WTC11 (cell line): ENCODE data around the gene ZNF764. TPM values are rescaled to one million over a fixed set of nuclear protein-coding genes. Genes with fewer than 3 reads are reported as not detected.

ENCODE experiments used
- ATAC-seq: fragments of 200-7000 bp; cut with Tn5 transposase; 2 replicates; pipeline ENCODE4 v1.10.0; 2021; ENCODE audit warnings: mild to moderate bottlenecking, moderate library complexity
- CTCF ChIA-PET: fragments of 300-600 bp; sonication (Branson Sonifier 250); formaldehyde crosslinking; loops from one replicate; lab custom pipeline; 2021; ENCODE audit warnings: antibody characterized with exemption; lab: Charles Lee
- POLR2A ChIA-PET: fragments of 350-600 bp; sonication (Branson Sonifier 250); formaldehyde crosslinking; loops from one replicate; lab custom pipeline; 2021; ENCODE audit warnings: antibody characterized with exemption; lab: Charles Lee
- DNase-seq: peaks from one replicate; pipeline ENCODE4 v3.0.0; 2021; ENCODE audit warnings: low spot score
- H3K27ac Mint-ChIP-seq: 2 replicates; pipeline ENCODE4 v1.8.0; 2021; ENCODE audit warnings: mixed read lengths
- H3K27me3 Mint-ChIP-seq: 2 replicates; pipeline ENCODE4 v1.8.0; 2021; ENCODE audit warnings: low read depth, mild to moderate bottlenecking, moderate library complexity, mixed read lengths
- H3K36me3 Mint-ChIP-seq: 2 replicates; pipeline ENCODE4 v1.8.0; 2021; ENCODE audit warnings: mixed read lengths
- H3K4me1 Mint-ChIP-seq: 2 replicates; pipeline ENCODE4 v1.8.0; 2022; ENCODE audit warnings: mixed read lengths
- H3K4me3 Mint-ChIP-seq: 2 replicates; pipeline ENCODE4 v1.8.0; 2021; ENCODE audit warnings: mild to moderate bottlenecking, moderate library complexity, mixed read lengths
- H3K9me3 Mint-ChIP-seq: 2 replicates; pipeline ENCODE4 v1.8.0; 2021; ENCODE audit warnings: mixed read lengths
- CREB1 ChIP-seq: sonication (generic); formaldehyde crosslinking; IDR thresholded peaks from 2 replicates; pipeline ENCODE4 v1.8.0; 2023; ENCODE audit warnings: mild to moderate bottlenecking, missing genetic modification reagents
- EMX1 ChIP-seq: fragments of 250-450 bp; sonication (Bioruptor Pico); IDR thresholded peaks from 2 replicates; pipeline ENCODE4 v1.8.0; 2021; ENCODE audit warnings: mild to moderate bottlenecking
- ESRRA ChIP-seq: sonication (generic); formaldehyde crosslinking; IDR thresholded peaks from 2 replicates; pipeline ENCODE4 v1.8.1; 2022; ENCODE audit warnings: mild to moderate bottlenecking, missing genetic modification reagents, borderline replicate concordance
- GRHL2 ChIP-seq: fragments of 250-450 bp; sonication (Bioruptor Pico); IDR thresholded peaks from 2 replicates; pipeline ENCODE4 v1.8.0; 2022; ENCODE audit warnings: mild to moderate bottlenecking, moderate library complexity; ENCODE audit not compliant: insufficient replicate concordance, severe bottlenecking
- HMGA2 ChIP-seq: fragments of 250-450 bp; sonication (Bioruptor Pico); IDR thresholded peaks from 2 replicates; pipeline ENCODE4 v1.4.0; 2021; ENCODE audit warnings: mild to moderate bottlenecking, moderate library complexity
- MXD4 ChIP-seq: fragments of 250-450 bp; sonication (Bioruptor Pico); IDR thresholded peaks from 2 replicates; pipeline ENCODE4 v1.8.0; 2021; ENCODE audit warnings: mild to moderate bottlenecking, moderate library complexity, borderline replicate concordance
- NFATC4 ChIP-seq: fragments of 250-450 bp; sonication (Bioruptor Pico); IDR thresholded peaks from 2 replicates; pipeline ENCODE4 v1.9.0; 2021; ENCODE audit warnings: mild to moderate bottlenecking
- NFYB ChIP-seq: sonication (generic); formaldehyde crosslinking; conservative IDR thresholded peaks from 2 replicates; pipeline ENCODE4 v1.8.0; 2022; ENCODE audit warnings: low read depth, missing genetic modification reagents
- PRRX2 ChIP-seq: fragments of 250-450 bp; sonication (Bioruptor Pico); IDR thresholded peaks from 2 replicates; pipeline ENCODE4 v1.8.0; 2021; ENCODE audit warnings: mild to moderate bottlenecking
- RELA ChIP-seq: sonication (generic); formaldehyde crosslinking; IDR thresholded peaks from 2 replicates; pipeline ENCODE4 v1.8.1; 2022; ENCODE audit warnings: missing genetic modification reagents, mild to moderate bottlenecking, borderline replicate concordance
- SMAD3 ChIP-seq: sonication (generic); formaldehyde crosslinking; IDR thresholded peaks from 2 replicates; pipeline ENCODE4 v1.8.0; 2022; ENCODE audit warnings: missing genetic modification reagents, mild to moderate bottlenecking, borderline replicate concordance
- TEAD4 ChIP-seq: sonication (generic); formaldehyde crosslinking; IDR thresholded peaks from 2 replicates; pipeline ENCODE4 v1.8.0; 2022; ENCODE audit warnings: mild to moderate bottlenecking, missing genetic modification reagents
- TP53 ChIP-seq: sonication (generic); formaldehyde crosslinking; IDR thresholded peaks from 2 replicates; pipeline ENCODE4 v1.8.1; 2023; ENCODE audit warnings: mild to moderate bottlenecking, missing genetic modification reagents
- ZNF138 ChIP-seq: sonication (generic); formaldehyde crosslinking; conservative IDR thresholded peaks from 2 replicates; pipeline ENCODE4 v1.8.1; 2022; ENCODE audit warnings: mild to moderate bottlenecking, moderate library complexity, missing genetic modification reagents
- ZNF263 ChIP-seq: sonication (generic); formaldehyde crosslinking; IDR thresholded peaks from 2 replicates; pipeline ENCODE4 v1.8.1; 2022; ENCODE audit warnings: low read depth, mild to moderate bottlenecking, moderate library complexity, missing genetic modification reagents
- total RNA-seq: library from RNA; stranded (reverse); gene quantifications from 3 replicates; pipeline ENCODE4 v1.2.3, GENCODE V29; 2021
- TF ChIP-seq, protein P1 (sequence below): sonication (generic); formaldehyde crosslinking; conservative IDR thresholded peaks from 2 replicates; pipeline ENCODE4 v1.8.1; 2023; ENCODE audit warnings: mild to moderate bottlenecking, low read depth, missing genetic modification reagents, moderate library complexity
- TF ChIP-seq, protein P2 (sequence below): sonication (generic); formaldehyde crosslinking; IDR thresholded peaks from 2 replicates; pipeline ENCODE4 v1.8.1; 2023; ENCODE audit warnings: mild to moderate bottlenecking, missing genetic modification reagents
- TF ChIP-seq, protein P3 (sequence below): sonication (generic); formaldehyde crosslinking; IDR thresholded peaks from 2 replicates; pipeline ENCODE4 v1.8.1; 2022; ENCODE audit warnings: low read depth, mild to moderate bottlenecking, moderate library complexity, missing genetic modification reagents, borderline replicate concordance
- TF ChIP-seq, protein P4 (sequence below): sonication (generic); formaldehyde crosslinking; IDR thresholded peaks from 2 replicates; pipeline ENCODE4 v1.8.1; 2022; ENCODE audit warnings: mild to moderate bottlenecking, moderate library complexity, missing genetic modification reagents
- TF ChIP-seq, protein P5 (sequence below): sonication (generic); formaldehyde crosslinking; IDR thresholded peaks from 2 replicates; pipeline ENCODE4 v1.8.1; 2022; ENCODE audit warnings: mild to moderate bottlenecking, missing genetic modification reagents, moderate library complexity, borderline replicate concordance
- TF ChIP-seq, protein P6 (sequence below): sonication (generic); formaldehyde crosslinking; IDR thresholded peaks from 2 replicates; pipeline ENCODE4 v1.8.0; 2022; ENCODE audit warnings: missing genetic modification reagents

The ZNF764 gene
- total RNA-seq, 1 experiment from 2014 or later: 10.4 TPM

DNA sequence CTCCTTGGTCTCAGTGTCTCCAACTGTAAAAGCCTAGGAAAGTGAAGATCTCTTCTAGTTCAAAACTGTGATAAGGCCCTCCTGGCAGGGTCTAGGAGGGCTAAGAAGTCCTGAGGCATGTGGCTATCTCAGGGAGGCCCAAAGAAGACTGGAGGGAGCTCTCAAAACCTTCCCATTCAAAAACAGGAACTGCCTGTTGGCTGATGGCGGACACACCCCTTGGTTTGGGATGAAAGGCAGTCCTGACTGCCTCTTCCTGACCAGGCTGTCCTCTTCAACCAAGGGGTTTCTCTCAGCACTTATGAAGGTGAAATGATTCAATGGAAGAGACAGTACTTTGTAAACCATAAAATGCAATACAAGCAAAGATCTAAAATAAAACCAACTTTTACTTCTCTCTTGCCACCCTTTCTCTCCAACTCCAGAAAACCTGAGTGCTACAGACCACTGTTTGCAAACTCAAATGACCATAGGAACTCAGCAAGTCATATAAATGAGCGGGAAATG is 4.7 kb downstream of the ZNF764 start (continued):
- TF ChIP-seq, protein P1, sequence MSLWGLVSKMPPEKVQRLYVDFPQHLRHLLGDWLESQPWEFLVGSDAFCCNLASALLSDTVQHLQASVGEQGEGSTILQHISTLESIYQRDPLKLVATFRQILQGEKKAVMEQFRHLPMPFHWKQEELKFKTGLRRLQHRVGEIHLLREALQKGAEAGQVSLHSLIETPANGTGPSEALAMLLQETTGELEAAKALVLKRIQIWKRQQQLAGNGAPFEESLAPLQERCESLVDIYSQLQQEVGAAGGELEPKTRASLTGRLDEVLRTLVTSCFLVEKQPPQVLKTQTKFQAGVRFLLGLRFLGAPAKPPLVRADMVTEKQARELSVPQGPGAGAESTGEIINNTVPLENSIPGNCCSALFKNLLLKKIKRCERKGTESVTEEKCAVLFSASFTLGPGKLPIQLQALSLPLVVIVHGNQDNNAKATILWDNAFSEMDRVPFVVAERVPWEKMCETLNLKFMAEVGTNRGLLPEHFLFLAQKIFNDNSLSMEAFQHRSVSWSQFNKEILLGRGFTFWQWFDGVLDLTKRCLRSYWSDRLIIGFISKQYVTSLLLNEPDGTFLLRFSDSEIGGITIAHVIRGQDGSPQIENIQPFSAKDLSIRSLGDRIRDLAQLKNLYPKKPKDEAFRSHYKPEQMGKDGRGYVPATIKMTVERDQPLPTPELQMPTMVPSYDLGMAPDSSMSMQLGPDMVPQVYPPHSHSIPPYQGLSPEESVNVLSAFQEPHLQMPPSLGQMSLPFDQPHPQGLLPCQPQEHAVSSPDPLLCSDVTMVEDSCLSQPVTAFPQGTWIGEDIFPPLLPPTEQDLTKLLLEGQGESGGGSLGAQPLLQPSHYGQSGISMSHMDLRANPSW: no peak
- TF ChIP-seq ZNF138: no peak
- TF ChIP-seq, protein P2, sequence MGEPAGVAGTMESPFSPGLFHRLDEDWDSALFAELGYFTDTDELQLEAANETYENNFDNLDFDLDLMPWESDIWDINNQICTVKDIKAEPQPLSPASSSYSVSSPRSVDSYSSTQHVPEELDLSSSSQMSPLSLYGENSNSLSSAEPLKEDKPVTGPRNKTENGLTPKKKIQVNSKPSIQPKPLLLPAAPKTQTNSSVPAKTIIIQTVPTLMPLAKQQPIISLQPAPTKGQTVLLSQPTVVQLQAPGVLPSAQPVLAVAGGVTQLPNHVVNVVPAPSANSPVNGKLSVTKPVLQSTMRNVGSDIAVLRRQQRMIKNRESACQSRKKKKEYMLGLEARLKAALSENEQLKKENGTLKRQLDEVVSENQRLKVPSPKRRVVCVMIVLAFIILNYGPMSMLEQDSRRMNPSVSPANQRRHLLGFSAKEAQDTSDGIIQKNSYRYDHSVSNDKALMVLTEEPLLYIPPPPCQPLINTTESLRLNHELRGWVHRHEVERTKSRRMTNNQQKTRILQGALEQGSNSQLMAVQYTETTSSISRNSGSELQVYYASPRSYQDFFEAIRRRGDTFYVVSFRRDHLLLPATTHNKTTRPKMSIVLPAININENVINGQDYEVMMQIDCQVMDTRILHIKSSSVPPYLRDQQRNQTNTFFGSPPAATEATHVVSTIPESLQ (CRISPR knock-in tag): no peak

DNA sequence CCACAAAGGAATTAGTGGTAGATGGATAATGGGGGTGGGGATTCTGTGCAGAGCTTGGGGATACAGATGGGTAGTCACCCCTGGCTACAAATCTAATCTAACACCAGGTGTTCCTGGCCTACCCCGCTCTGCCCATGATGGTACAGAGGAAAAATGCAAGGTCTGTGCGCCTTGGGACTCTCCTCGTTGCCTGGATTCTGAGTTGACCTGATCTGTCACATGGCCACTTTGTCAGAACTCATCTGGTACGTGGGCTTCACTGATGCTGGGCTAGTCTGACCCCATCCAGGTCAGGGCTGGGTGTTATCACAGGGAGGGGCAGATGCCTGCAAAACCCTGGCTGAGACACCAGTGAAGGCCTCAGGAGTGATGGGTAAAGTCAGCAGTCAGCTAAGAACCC is 5.2 kb downstream of the ZNF764 start:
- Mint-ChIP-seq H3K4me3 (no peak overlapping the region), H3K36me3 (peaks cover 20% of the 10 kb centered on the region), H3K27ac (no peak overlapping the region), H3K4me1 (peaks cover 23% of the 10 kb centered on the region), H3K9me3 (no peaks in the 10 kb centered on the region; the same call in 1 of the 2 replicates), H3K27me3 (no peaks in the 10 kb centered on the region)
- ATAC-seq (no peak), DNase-seq (no peak)
- POLR2A ChIA-PET: no interaction called here
- no peak for TF ChIP-seq TEAD4
- TF ChIP-seq NFYB: no peak
- TF ChIP-seq EMX1 (CRISPR knock-in tag): no peak
- no peak for TF ChIP-seq CREB1 (CRISPR knock-in tag)
- TF ChIP-seq, protein P3, sequence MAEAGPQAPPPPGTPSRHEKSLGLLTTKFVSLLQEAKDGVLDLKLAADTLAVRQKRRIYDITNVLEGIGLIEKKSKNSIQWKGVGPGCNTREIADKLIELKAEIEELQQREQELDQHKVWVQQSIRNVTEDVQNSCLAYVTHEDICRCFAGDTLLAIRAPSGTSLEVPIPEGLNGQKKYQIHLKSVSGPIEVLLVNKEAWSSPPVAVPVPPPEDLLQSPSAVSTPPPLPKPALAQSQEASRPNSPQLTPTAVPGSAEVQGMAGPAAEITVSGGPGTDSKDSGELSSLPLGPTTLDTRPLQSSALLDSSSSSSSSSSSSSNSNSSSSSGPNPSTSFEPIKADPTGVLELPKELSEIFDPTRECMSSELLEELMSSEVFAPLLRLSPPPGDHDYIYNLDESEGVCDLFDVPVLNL: no peak
- TF ChIP-seq PRRX2: no peak
- TF ChIP-seq RELA: no peak
- no peak for TF ChIP-seq SMAD3 (CRISPR knock-in tag)
- CTCF ChIA-PET: interaction anchor here (1.4 kb wide), 1 partner anchor 17 kb away, joined by 3 read pairs; no protein-coding TSS in a partner anchor

DNA sequence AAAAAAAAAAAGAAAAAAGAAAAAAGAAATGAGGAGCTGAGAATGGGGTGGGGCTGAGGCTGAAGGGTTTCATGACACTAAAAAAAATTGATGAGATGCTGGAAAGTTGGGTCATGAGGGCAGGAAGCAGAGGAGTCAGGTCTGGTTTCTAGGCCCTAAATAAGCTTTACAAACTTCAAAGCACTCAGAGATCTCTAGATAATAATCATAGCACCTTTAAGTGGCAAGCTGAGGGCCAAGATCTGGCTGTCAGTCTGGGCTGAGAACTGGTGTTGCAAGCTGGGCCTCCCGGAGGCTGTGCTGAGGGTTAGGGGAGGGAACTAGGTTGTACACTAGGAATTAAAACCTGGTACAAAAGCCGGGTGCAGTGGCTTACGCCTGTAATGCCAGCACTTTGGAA is 6.4 kb downstream of the ZNF764 start:
- DNase-seq (no peak), ATAC-seq (no peak)
- Mint-ChIP-seq H3K36me3 (peaks cover 23% of the 10 kb centered on the region), H3K27me3 (no peaks in the 10 kb centered on the region), H3K27ac (no peak overlapping the region), H3K4me3 (no peak overlapping the region), H3K4me1 (peaks cover 27% of the 10 kb centered on the region), H3K9me3 (no peaks in the 10 kb centered on the region; the same call in 1 of the 2 replicates)
- CTCF ChIA-PET: interaction anchor here (0.6 to 2.3 kb wide), 2 partner anchors 16 to 441 kb away, joined by 4 to 14 read pairs; partner anchors contain the start of gene ZNF747
- POLR2A ChIA-PET: interaction anchor here (0.6 kb wide), 1 partner anchor 1287 kb away, joined by 3 read pairs; no protein-coding TSS in a partner anchor
- TF ChIP-seq ZNF263 (CRISPR knock-in tag) (no peak), ESRRA (CRISPR knock-in tag) (no peak), ZNF138 (no peak), GRHL2 (CRISPR knock-in tag) (no peak), HMGA2 (no peak), NFATC4 (CRISPR knock-in tag) (no peak), MXD4 (CRISPR knock-in tag) (no peak), TP53 (CRISPR knock-in tag) (no peak)
- TF ChIP-seq, protein P4, sequence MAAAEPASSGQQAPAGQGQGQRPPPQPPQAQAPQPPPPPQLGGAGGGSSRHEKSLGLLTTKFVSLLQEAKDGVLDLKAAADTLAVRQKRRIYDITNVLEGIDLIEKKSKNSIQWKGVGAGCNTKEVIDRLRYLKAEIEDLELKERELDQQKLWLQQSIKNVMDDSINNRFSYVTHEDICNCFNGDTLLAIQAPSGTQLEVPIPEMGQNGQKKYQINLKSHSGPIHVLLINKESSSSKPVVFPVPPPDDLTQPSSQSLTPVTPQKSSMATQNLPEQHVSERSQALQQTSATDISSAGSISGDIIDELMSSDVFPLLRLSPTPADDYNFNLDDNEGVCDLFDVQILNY (CRISPR knock-in tag): no peak
- TF ChIP-seq, protein P5, sequence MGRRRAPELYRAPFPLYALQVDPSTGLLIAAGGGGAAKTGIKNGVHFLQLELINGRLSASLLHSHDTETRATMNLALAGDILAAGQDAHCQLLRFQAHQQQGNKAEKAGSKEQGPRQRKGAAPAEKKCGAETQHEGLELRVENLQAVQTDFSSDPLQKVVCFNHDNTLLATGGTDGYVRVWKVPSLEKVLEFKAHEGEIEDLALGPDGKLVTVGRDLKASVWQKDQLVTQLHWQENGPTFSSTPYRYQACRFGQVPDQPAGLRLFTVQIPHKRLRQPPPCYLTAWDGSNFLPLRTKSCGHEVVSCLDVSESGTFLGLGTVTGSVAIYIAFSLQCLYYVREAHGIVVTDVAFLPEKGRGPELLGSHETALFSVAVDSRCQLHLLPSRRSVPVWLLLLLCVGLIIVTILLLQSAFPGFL (CRISPR knock-in tag): no peak
- TF ChIP-seq, protein P6, sequence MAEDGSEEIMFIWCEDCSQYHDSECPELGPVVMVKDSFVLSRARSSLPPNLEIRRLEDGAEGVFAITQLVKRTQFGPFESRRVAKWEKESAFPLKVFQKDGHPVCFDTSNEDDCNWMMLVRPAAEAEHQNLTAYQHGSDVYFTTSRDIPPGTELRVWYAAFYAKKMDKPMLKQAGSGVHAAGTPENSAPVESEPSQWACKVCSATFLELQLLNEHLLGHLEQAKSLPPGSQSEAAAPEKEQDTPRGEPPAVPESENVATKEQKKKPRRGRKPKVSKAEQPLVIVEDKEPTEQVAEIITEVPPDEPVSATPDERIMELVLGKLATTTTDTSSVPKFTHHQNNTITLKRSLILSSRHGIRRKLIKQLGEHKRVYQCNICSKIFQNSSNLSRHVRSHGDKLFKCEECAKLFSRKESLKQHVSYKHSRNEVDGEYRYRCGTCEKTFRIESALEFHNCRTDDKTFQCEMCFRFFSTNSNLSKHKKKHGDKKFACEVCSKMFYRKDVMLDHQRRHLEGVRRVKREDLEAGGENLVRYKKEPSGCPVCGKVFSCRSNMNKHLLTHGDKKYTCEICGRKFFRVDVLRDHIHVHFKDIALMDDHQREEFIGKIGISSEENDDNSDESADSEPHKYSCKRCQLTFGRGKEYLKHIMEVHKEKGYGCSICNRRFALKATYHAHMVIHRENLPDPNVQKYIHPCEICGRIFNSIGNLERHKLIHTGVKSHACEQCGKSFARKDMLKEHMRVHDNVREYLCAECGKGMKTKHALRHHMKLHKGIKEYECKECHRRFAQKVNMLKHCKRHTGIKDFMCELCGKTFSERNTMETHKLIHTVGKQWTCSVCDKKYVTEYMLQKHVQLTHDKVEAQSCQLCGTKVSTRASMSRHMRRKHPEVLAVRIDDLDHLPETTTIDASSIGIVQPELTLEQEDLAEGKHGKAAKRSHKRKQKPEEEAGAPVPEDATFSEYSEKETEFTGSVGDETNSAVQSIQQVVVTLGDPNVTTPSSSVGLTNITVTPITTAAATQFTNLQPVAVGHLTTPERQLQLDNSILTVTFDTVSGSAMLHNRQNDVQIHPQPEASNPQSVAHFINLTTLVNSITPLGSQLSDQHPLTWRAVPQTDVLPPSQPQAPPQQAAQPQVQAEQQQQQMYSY (CRISPR knock-in tag): no peak
